OCI-LY1 (cell line): ENCODE data around the gene ZNF524.

Experiments
- H2AFZ ChIP-seq: fragments of 200-600 bp; sonication (generic), shearing (Covaris generic); 2 replicates; pipeline ENCODE4 v1.6.0; 2014; ENCODE audit warnings: antibody characterized with exemption, mild to moderate bottlenecking, low read length
- H3F3A ChIP-seq: fragments of 200-600 bp; sonication (generic), shearing (Covaris generic); 2 replicates; pipeline ENCODE4 v1.6.0; 2014; ENCODE audit warnings: mild to moderate bottlenecking, antibody characterized with exemption, low read length, moderate library complexity; ENCODE audit not compliant: insufficient read depth
- H3K27ac ChIP-seq: fragments of 200-600 bp; sonication (generic); 2 replicates; pipeline ENCODE4 v1.5.1; 2014; ENCODE audit warnings: low read length, mixed run types, mild to moderate bottlenecking, low read depth; ENCODE audit not compliant: poor library complexity, severe bottlenecking
- H3K27me3 ChIP-seq: fragments of 200-600 bp; sonication (generic); 2 replicates; pipeline ENCODE4 v1.6.0; 2014; ENCODE audit warnings: antibody characterized with exemption, mild to moderate bottlenecking, low read length, moderate library complexity; ENCODE audit not compliant: insufficient read depth
- H3K36me3 ChIP-seq: fragments of 200-600 bp; sonication (generic); 2 replicates; pipeline ENCODE4 v1.6.1; 2014; ENCODE audit warnings: mild to moderate bottlenecking, antibody characterized with exemption, low read length, moderate library complexity, mixed read lengths; ENCODE audit not compliant: insufficient read depth
- H3K4me1 ChIP-seq: fragments of 200-600 bp; sonication (generic); 2 replicates; pipeline ENCODE4 v1.5.1; 2014; ENCODE audit warnings: mild to moderate bottlenecking, low read length, moderate library complexity; ENCODE audit not compliant: insufficient read depth, severe bottlenecking
- H3K4me2 ChIP-seq: fragments of 200-600 bp; sonication (generic), shearing (Covaris generic); 2 replicates; pipeline ENCODE4 v1.6.1; 2014; ENCODE audit warnings: low read length
- H3K4me3 ChIP-seq: fragments of 200-600 bp; sonication (generic); 2 replicates; pipeline ENCODE4 v1.5.1; 2014; ENCODE audit warnings: low read length, low read depth, mild to moderate bottlenecking, mixed read lengths; ENCODE audit not compliant: poor library complexity, severe bottlenecking
- H3K79me2 ChIP-seq: fragments of 200-600 bp; shearing (Covaris generic); 2 replicates; pipeline ENCODE4 v1.6.1; 2016; ENCODE audit warnings: mixed run types, low read length, mixed read lengths; ENCODE audit not compliant: insufficient read depth
- H3K9ac ChIP-seq: fragments of 200-600 bp; sonication (generic), shearing (Covaris generic); 2 replicates; pipeline ENCODE4 v1.6.1; 2014; ENCODE audit warnings: mild to moderate bottlenecking, low read length, mixed read lengths
- H3K9me2 ChIP-seq: fragments of 200-600 bp; sonication (generic), shearing (Covaris generic); 2 replicates; pipeline ENCODE4 v1.6.1; 2014; ENCODE audit warnings: low read depth, mild to moderate bottlenecking, low read length, mixed read lengths
- H3K9me3 ChIP-seq: fragments of 200-600 bp; shearing (Covaris generic); 2 replicates; pipeline ENCODE4 v1.6.1; 2014; ENCODE audit warnings: low read length, mixed read lengths
- H4K20me1 ChIP-seq: fragments of 200-600 bp; sonication (generic), shearing (Covaris generic); 2 replicates; pipeline ENCODE4 v1.6.0; 2016; ENCODE audit warnings: mild to moderate bottlenecking, low read length; ENCODE audit not compliant: insufficient read depth
- CTCF ChIP-seq: fragments of 200-600 bp; sonication (generic), shearing (Covaris generic); IDR thresholded peaks from 2 replicates; pipeline ENCODE4 v1.5.1; 2017; ENCODE audit warnings: mild to moderate bottlenecking, antibody characterized with exemption, low read length, moderate library complexity, mixed read lengths
- EZH2 ChIP-seq: fragments of 200-600 bp; sonication (generic), shearing (Covaris generic); IDR thresholded peaks from 2 replicates; pipeline ENCODE4 v1.8.0; 2017; ENCODE audit warnings: borderline replicate concordance, mixed run types, mild to moderate bottlenecking, antibody characterized with exemption, low read length, moderate library complexity, mixed read lengths

Gene ZNF524

GRCh38 chr19:55596304-55596703, 3.8 kb upstream of the ZNF524 start:
- H3K9ac ChIP-seq, result no peak overlapping the region
- no peaks in the 10 kb centered on the region for H3F3A ChIP-seq
- peaks cover 9% of the 10 kb centered on the region for H3K4me1 ChIP-seq
- no peaks in the 10 kb centered on the region for H3K9me3 ChIP-seq
- no peaks in the 10 kb centered on the region for H3K79me2 ChIP-seq
- H4K20me1 ChIP-seq, result no peaks in the 10 kb centered on the region
- no peak for TF ChIP-seq EZH2
- no peak overlapping the region for H3K4me2 ChIP-seq
- H3K27ac ChIP-seq, result no peak overlapping the region
- H3K9me2 ChIP-seq, result no peaks in the 10 kb centered on the region
- no peak overlapping the region for H3K4me3 ChIP-seq
- H3K27me3 ChIP-seq, result no peaks in the 10 kb centered on the region
- no peak overlapping the region for H2AFZ ChIP-seq
- peaks cover 20% of the 10 kb centered on the region for H3K36me3 ChIP-seq

- no peaks in the 10 kb centered on the region for H3K27me3 ChIP-seq
- H3K4me1 ChIP-seq, result peaks cover 11% of the 10 kb centered on the region
- H3K4me2 ChIP-seq, result no peak overlapping the region
- H3K9me3 ChIP-seq, result no peaks in the 10 kb centered on the region
- TF ChIP-seq CTCF, result no peak
- no peak for TF ChIP-seq EZH2
- no peak overlapping the region for H2AFZ ChIP-seq
- no peak overlapping the region for H3K27ac ChIP-seq
- H3K4me3 ChIP-seq, result no peak overlapping the region
- no peaks in the 10 kb centered on the region for H3K9me2 ChIP-seq
- no peaks in the 10 kb centered on the region for H3K79me2 ChIP-seq
- H3K36me3 ChIP-seq, result peaks cover 20% of the 10 kb centered on the region
- H3K9ac ChIP-seq, result no peak overlapping the region
- no peaks in the 10 kb centered on the region for H3F3A ChIP-seq
- no peaks in the 10 kb centered on the region for H4K20me1 ChIP-seq
Observed at GRCh38 chr19:55597501-55597921, 2.6 kb upstream of the ZNF524 start.

- Histone ChIP-seq H3K9me3 (no peaks in the 10 kb centered on the region), H3K27me3 (no peaks in the 10 kb centered on the region), H3K27ac (no peak overlapping the region), H3K9ac (no peak overlapping the region), H3K36me3 (peaks cover 20% of the 10 kb centered on the region), H3K9me2 (no peaks in the 10 kb centered on the region), H3K4me1 (peaks cover 11% of the 10 kb centered on the region), H4K20me1 (no peaks in the 10 kb centered on the region), H2AFZ (no peak overlapping the region), H3K4me2 (no peak overlapping the region), H3K79me2 (no peaks in the 10 kb centered on the region), H3K4me3 (no peak overlapping the region), H3F3A (no peaks in the 10 kb centered on the region)
- TF ChIP-seq EZH2, result no peak
- no peak for TF ChIP-seq CTCF
Observed at GRCh38 chr19:55598034-55598433, 2.1 kb upstream of the ZNF524 start.

GRCh38 chr19:55598719-55599467, 1.2 kb upstream of the ZNF524 start:
- peak overlapping the region; percentile 93 for H3K27ac ChIP-seq
- no peaks in the 10 kb centered on the region for H3K79me2 ChIP-seq
- H4K20me1 ChIP-seq, result no peaks in the 10 kb centered on the region
- no peaks in the 10 kb centered on the region for H3K27me3 ChIP-seq
- H3K9me3 ChIP-seq, result no peaks in the 10 kb centered on the region
- H3K36me3 ChIP-seq, result peaks cover 20% of the 10 kb centered on the region
- H2AFZ ChIP-seq, result no peak overlapping the region
- H3F3A ChIP-seq, result no peaks in the 10 kb centered on the region
- peaks cover 11% of the 10 kb centered on the region for H3K4me1 ChIP-seq
- no peak for TF ChIP-seq EZH2
- TF ChIP-seq CTCF, result no peak
- H3K4me2 ChIP-seq, result peak overlapping the region; percentile 88
- no peaks in the 10 kb centered on the region for H3K9me2 ChIP-seq
- H3K9ac ChIP-seq, result peak overlapping the region; percentile 83
- peak overlapping the region; percentile 67 for H3K4me3 ChIP-seq
